NCI-H524 (cell line): ENCODE measurements around the gene YIPF1.

ENCODE experiments used
- DNase-seq, 2 experiments: peaks; one replicate each; lab custom pipeline; 2025; lab: John Stamatoyannopoulos, UW

YIPF1 gene

DNA sequence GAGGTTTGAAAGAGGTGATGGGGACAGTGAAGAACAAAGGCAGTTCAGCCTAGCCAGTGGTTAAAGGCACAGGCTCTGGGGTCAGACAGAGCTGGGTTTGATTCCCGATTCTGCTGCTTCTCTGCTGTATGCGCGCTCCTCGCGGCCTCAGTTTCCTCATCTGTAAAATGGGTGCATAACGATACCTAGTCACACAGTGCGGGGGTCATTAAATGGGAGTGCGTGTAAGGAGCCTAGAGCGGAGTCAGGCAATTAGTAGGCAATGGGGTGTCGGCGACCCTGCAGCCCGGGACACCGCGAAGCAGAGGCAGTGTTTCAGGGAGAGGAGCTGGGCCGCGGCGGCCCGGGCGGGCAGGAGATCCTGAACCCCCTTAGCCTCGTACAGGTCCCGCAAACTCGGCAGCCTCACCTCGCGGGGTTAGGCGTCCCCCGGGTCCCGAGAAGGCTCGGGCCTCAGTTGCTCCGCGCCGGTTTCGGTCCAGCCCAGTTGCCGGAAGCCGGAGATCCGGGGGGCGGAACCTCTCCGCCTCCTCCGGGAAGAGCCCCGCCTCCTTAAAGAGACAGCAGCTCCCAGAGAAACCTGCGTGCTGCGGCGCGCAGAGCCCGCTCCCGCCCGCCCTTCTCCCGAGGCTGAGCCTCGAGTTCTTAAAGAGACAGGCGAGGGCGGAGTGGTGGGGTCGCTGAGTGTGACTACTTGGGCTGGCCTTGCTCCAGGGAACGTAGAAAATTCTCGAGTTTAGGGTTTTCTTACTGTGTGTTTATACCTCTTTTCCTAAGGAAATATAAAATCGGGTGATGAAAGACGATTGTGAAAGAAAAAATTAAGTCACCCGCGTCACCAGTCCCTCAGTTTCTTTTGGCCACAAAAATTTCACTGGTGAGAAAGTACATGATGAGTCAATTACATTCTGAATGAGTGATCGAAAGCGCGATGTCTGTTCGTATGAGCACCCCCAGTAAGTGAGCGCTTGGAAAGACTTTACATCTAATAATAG, at the start of gene YIPF1:
Gene YIPF1 (minus strand): TSS at position 494 of the 995 bp plus-strand sequence. CDS start 860 bp downstream, outside the sequence.
- peak; percentile 74 to 87 for DNase-seq

GRCh38 chr1:53938136-53938830, 48.7 kb upstream of the YIPF1 start:
- DNase-seq = no peak

- no peak for DNase-seq
Measured at GRCh38 chr1:53936430-53936829, 46.8 kb upstream of the YIPF1 start.

DNA sequence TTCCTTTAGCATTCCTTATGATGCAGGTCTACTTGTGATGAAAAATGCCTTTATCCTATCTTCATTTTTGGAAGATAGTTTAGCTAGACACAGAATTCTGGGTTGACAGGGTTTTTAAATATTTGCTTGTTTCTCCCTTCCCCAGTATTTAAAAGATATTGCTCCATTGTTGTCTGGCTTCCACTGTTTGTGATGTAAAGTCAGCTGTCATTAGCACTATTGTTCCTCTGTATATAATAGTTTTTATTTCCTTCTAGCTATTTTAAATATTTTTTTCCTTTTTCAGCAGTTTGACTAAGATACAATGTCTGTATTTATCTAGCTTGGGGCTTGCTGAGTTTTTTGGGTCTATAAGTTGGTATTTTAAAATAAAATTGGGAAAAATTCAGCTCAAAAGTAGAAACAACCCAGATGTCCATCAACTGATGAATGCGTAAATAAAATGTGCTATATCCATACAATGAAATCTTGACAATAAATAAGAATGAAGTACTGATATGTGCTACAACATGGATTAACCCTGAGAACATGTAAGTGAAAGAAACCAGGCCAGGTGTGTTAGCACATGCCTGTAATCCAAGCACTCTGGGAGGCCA, 44.7 kb upstream of the YIPF1 start:
- DNase-seq = no peak

DNA sequence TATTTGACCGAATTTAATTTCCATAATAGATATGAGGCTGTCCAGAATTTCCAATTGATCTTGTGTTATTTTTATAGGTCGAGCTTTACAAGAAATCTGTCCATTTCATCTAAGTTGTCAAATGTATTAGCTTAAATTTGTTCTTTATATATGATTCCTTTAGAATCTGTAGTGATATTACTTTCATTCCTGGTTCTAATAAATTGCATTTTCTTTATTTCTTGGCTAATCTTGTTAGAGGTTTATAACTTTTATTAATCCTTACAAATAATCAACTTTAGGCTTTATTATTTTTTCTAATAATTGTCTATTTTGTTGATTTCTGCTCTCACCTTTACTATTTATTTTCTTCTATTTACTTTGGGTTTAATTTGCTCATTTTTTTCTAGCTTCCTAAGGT, 41.9 kb upstream of the YIPF1 start:
- DNase-seq = no peak

DNA sequence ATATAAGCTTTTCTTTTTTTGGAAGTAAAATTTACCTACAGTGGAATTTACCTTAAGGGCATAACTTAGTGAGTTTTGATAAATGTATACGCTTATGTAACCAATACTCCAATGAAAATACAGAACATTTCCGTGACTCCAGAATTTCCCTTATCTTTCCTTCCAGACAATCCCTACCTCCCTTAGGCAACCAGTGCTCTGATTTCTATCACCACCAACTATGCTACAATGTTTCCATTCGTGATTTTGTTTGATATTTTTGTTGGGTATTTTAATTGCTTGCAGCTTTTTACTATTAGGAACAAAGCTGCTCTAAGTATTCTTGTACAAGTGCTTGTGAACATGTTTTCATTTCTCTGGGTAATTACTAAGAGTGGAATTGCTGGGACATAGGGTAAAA, 41.3 kb upstream of the YIPF1 start:
- no peak for DNase-seq

DNA sequence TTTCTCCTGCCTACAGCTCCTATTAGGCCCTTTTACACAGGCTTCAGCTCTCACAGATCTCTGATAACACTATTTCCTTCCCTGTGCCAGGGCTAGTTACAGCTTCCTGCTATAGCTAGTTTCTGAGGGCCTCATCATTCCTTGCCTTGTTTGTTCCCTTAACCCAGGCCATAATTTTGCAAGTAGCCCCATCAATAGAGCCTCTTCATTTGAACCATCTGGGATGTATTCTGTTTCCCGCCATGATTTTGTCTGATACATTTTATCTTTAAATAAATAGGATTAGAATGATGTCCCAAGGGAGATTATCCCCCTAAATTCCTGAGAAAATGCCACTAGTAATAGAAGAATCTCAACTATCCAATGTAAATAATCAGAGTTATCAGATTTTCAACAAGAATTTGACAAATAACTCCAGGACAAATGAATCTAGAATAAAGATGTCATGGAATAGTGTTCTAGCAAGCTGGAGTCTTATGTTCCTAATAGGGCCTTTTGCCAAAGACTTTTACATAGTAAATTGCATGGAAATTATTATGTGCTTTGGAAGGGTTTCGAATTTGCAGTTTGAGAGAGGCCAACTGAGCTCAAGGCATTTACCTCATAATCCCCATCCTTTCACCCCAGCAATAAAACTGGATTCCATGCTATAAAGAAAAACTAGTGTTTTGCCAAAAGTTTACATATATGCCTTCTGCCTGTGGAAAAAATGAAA, 39.8 kb upstream of the YIPF1 start:
- DNase-seq = peak in 1 of 2 experiments; percentile 19

GRCh38 chr1:53927376-53927881, 37.8 kb upstream of the YIPF1 start:
- no peak for DNase-seq

DNA sequence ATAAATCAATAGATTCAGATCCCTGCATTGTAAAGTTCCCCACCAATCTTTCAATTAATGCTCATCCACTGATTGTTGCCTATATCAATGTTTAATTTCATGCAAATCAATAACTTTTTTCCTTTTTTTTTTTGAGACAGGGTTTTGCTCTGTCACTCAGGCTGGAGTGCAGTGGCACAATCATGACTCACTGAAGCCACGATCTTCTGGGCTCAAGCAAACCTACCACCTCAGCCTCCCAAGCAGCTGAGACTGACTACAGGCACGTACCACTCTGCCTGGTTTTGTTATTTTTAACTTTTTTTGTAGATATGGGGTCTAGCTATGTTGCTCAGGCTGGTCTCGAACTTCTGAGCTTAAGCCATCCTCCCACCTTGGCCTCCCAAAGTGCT, 30.1 kb upstream of the YIPF1 start:
- DNase-seq = no peak

GRCh38 chr1:53918343-53918742, 28.7 kb upstream of the YIPF1 start:
- DNase-seq = no peak

DNA sequence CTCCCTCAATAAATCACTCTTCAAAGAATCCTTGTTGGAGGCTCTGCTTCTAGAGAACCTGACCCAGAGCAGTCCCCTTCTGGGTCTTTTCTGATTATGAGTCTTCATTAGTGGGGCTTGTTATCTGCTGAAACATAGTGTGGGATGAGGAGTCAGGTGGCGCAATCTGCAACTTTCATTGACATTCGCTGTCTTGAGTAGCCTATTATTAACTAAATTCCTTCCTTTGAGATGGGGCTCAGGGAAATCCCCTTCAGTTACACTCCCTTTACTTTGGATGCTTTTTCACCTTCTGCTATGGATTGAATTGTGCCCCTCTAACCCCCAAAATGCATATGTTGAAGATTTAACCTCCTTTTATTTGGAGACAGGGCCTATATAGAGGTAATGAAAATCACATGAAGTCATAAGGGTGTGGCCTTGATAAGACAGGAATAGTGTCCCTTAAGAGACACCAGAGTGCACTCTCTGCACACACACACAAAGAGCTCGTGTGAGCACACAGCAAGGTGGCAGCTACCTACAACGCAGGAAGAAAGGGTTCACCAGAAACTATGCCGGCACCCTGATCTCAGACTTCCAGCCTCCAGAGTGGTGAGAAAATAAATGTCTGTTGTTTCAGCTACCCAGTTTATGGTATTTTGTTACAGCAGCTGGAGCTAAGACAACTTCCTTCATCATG, 23.9 kb upstream of the YIPF1 start:
- no peak for DNase-seq

GRCh38 chr1:53911442-53911841, 21.8 kb upstream of the YIPF1 start:
- no peak for DNase-seq

GRCh38 chr1:53909946-53910345, 20.3 kb upstream of the YIPF1 start:
- DNase-seq = no peak

- DNase-seq = no peak
Measured at GRCh38 chr1:53906121-53906520, 16.5 kb upstream of the YIPF1 start.

GRCh38 chr1:53905509-53905908, 15.9 kb upstream of the YIPF1 start:
- DNase-seq = no peak

- DNase-seq = no peak
Measured at GRCh38 chr1:53902235-53903138, 12.9 kb upstream of the YIPF1 start.

- no peak for DNase-seq
Measured at GRCh38 chr1:53899708-53900107, 10.1 kb upstream of the YIPF1 start.

DNA sequence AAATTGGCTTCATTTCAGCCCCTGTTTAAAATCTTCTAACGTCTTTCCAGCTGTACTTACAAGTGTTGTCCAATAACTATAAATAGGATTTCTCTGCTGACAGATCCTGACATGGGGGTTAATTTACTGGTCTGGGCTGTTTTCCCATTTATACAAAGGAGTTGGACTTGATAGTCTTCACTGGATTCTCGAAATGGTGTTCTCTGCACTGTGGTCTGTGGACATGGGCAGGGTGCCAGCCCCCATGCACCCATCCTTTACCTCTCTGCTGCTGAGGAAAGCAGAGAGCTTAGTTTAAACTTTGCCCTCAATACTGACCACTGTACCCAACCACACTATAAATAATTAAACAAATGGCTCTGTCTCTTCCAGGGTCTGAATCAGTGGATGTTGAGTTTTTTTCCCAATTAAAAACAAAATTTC, 9.6 kb upstream of the YIPF1 start:
- DNase-seq = no peak

DNA sequence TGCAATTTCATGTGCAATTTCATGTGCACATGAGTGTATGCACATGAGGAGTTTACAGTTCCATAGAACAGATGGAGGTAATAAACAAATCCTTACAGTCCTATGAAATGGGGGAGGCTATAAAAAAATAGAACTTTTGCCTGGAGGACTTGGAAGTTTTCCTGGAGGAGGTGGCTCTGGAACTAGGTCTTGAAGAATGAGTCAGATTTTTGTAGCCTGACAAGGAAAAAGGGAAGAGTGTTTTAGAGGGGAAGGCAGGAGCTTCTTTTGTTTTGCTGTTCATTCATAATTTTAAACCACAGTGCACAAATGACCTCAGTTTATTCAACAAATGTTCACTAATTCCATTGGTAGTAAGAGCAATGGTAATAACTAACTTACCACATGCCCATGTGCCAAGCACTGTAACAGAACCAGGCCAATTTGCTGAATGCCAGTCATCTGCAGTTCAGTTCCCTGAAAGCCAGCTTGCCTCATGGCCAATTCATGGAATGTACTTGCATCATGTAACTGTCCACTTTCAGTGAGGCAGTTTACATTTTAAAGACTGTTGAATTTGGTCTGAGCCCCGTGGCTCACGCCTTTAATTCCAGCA, 7.1 kb upstream of the YIPF1 start:
- no peak for DNase-seq

DNA sequence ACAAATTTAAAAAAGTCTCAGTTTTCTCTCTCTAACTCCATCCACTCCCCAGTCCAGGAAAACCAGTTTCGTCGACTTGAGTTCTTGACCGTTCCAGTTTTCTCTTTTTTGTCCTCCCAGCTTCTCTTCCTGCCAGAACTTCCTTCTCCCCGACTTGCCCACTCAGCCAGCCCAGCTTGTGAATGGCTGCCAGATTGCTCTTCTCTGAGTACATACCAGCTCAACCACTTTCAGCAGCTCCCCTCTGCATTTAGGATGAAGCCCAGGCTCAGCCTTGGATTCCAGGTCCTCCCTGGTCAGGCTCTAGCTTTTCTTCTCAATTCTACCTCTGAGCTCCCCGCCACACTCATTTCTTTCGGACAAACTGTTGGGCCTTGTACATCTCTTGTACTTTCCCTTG, 5.8 kb upstream of the YIPF1 start:
- no peak for DNase-seq
